Measurements from ENCODE around the gene ALPL.

- TF ChIP-seq CTCF (conservative IDR thresholded peaks at IDR 0.05; ENCODE audit: low read depth, low read length) (no peak), CEBPB (IDR thresholded peaks at IDR 0.05; ENCODE audit: low read depth, low read length) (no peak), BHLHE40 (IDR thresholded peaks at IDR 0.05; ENCODE audit: low read depth, low read length) (no peak), MAZ (IDR thresholded peaks at IDR 0.05; ENCODE audit: borderline replicate concordance, low read depth, low read length) (no peak)
- TF ChIP-seq, protein P1, sequence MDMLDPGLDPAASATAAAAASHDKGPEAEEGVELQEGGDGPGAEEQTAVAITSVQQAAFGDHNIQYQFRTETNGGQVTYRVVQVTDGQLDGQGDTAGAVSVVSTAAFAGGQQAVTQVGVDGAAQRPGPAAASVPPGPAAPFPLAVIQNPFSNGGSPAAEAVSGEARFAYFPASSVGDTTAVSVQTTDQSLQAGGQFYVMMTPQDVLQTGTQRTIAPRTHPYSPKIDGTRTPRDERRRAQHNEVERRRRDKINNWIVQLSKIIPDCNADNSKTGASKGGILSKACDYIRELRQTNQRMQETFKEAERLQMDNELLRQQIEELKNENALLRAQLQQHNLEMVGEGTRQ (IDR thresholded peaks at IDR 0.05; ENCODE audit: low read depth, low read length), result no peak
These were observed 13.2 kb upstream of the ALPL start for GRCh38 chr1:21496063-21496462.

Data from IMR-90 (cell line).